ENCODE data around the gene RNF111.

- TF ChIP-seq POLR2A (IDR thresholded peaks at IDR 0.05; ENCODE audit: low read depth, low read length): no peak
- TF ChIP-seq CREM (IDR thresholded peaks at IDR 0.05; ENCODE audit: low read depth): no peak
- TF ChIP-seq RCOR1 (conservative IDR thresholded peaks at IDR 0.05; ENCODE audit: low read depth, low read length): no peak
- TF ChIP-seq GATAD2B (conservative IDR thresholded peaks at IDR 0.05; ENCODE audit: low read depth): no peak
- no peak for TF ChIP-seq CTCF (IDR thresholded peaks at IDR 0.05 in 2 of 3, conservative IDR thresholded peaks at IDR 0.05 in 1 of 3; ENCODE audit: control insufficient read depth in 2 of 3, extremely low read depth in 1 of 3, insufficient read depth in 1 of 3, low read depth in 3 of 3, low read length in 3 of 3)
- TF ChIP-seq FOXK2 (IDR thresholded peaks at IDR 0.05): no peak
- TF ChIP-seq SREBF2 (IDR thresholded peaks at IDR 0.05; ENCODE audit: low read length): no peak
- no peak for TF ChIP-seq GABPA (IDR thresholded peaks at IDR 0.05; ENCODE audit: low read depth)
- no peak for TF ChIP-seq PAX8 (IDR thresholded peaks at IDR 0.05)
- TF ChIP-seq MYC (IDR thresholded peaks at IDR 0.05; ENCODE audit: insufficient read depth, insufficient read length, insufficient replicate concordance, low read length, severe bottlenecking): no peak
Observed at GRCh38 chr15:59116771-59117170, 129.3 kb downstream of the RNF111 start.

Data from GM12878 (cell line).